GM06990 (cell line): ENCODE results near the gene GDPD5.
A peak's percentile ranks its signal among the peaks of the same experiment; 100 is the strongest.

Experiments used
- DNase-seq: peaks from one replicate; pipeline ENCODE4 v3.0.0-alpha.2; 2011; ENCODE audit not compliant: insufficient read length; ENCODE audit errors: extremely low read depth
- H3K27me3 ChIP-seq: replicated peaks from 2 replicates; pipeline ENCODE4 v1.6.0; 2011; ENCODE audit warnings: low read length; ENCODE audit not compliant: control insufficient read depth, insufficient read depth
- H3K36me3 ChIP-seq: 2 replicates; pipeline ENCODE4 v1.5.1; 2011; ENCODE audit warnings: low read length; ENCODE audit not compliant: control insufficient read depth, insufficient read depth
- H3K4me3 ChIP-seq: replicated peaks from 2 replicates; pipeline ENCODE4 v1.5.1; 2011; ENCODE audit warnings: low read depth, mild to moderate bottlenecking, control low read depth, low read length
- CTCF ChIP-seq: IDR thresholded peaks from 2 replicates; pipeline ENCODE4 v1.5.1; 2011; ENCODE audit warnings: low read length, control low read depth, mild to moderate bottlenecking, inconsistent platforms; ENCODE audit not compliant: insufficient read depth, poor library complexity, severe bottlenecking

The GDPD5 gene

GRCh38 chr11:75449271-75449670 lies 76.5 kb downstream of the GDPD5 start:
- DNase-seq, result no peak
- no peak for TF ChIP-seq CTCF
- Histone ChIP-seq H3K4me3 (no peak overlapping the region), H3K27me3 (no peaks in the 10 kb centered on the region), H3K36me3 (no peaks in the 10 kb centered on the region)

GRCh38 chr11:75447415-75447814 lies 78.3 kb downstream of the GDPD5 start:
- H3K27me3 ChIP-seq, result no peaks in the 10 kb centered on the region
- no peak overlapping the region for H3K4me3 ChIP-seq
- no peak for DNase-seq
- TF ChIP-seq CTCF, result no peak
- H3K36me3 ChIP-seq, result no peaks in the 10 kb centered on the region

GRCh38 chr11:75445315-75445953 lies 80.3 kb downstream of the GDPD5 start:
- Histone ChIP-seq H3K36me3 (no peaks in the 10 kb centered on the region), H3K27me3 (no peaks in the 10 kb centered on the region), H3K4me3 (no peak overlapping the region)
- peak; percentile 27 for DNase-seq
- TF ChIP-seq CTCF, result peak; percentile 94

- DNase-seq, result no peak
- TF ChIP-seq CTCF, result no peak
- Histone ChIP-seq H3K27me3 (no peaks in the 10 kb centered on the region), H3K36me3 (no peaks in the 10 kb centered on the region), H3K4me3 (no peak overlapping the region)
Measured at GRCh38 chr11:75443043-75443442, 82.7 kb downstream of the GDPD5 start.

- no peak for TF ChIP-seq CTCF
- no peak for DNase-seq
- no peaks in the 10 kb centered on the region for H3K36me3 ChIP-seq
- no peaks in the 10 kb centered on the region for H3K27me3 ChIP-seq
- H3K4me3 ChIP-seq, result no peak overlapping the region
Measured at GRCh38 chr11:75442161-75442885, 83.4 kb downstream of the GDPD5 start.
